A673 (cell line): ENCODE measurements around the gene ZNF3. TPM values are rescaled to one million over a fixed set of nuclear protein-coding genes. Genes with fewer than 3 reads are reported as not detected.
A peak's percentile ranks its signal among the peaks of the same experiment; 100 is the strongest.

Experiments used
- BruUV-seq: library from RNA; stranded (reverse); fragments of 400-500 nt; replicated peaks from 2 replicates; lab custom pipeline; 2021; lab: Mats Ljungman, UMichigan
- CTCF ChIA-PET: fragments of 300-600 bp; sonication (Branson Sonifier 250); formaldehyde crosslinking; loops from one replicate; lab custom pipeline; 2022; ENCODE audit warnings: antibody characterized with exemption; lab: Charles Lee
- POLR2A ChIA-PET: fragments of 300-600 bp; sonication (Branson Sonifier 250); formaldehyde crosslinking; loops from one replicate; lab custom pipeline; 2022; ENCODE audit warnings: antibody characterized with exemption; ENCODE audit not compliant: low non-redundant PET; lab: Charles Lee
- DNase-seq: peaks from one replicate; pipeline ENCODE4 v3.0.0-alpha.2; 2015; ENCODE audit warnings: low spot score
- H3K27ac ChIP-seq: fragments of 200-600 bp; sonication (generic); 2 replicates; pipeline ENCODE4 v1.5.1; 2016; ENCODE audit warnings: mixed run types, low read depth, mild to moderate bottlenecking, mixed read lengths, antibody characterized with exemption, low read length; ENCODE audit not compliant: poor library complexity, severe bottlenecking
- H3K27me3 ChIP-seq: fragments of 200-600 bp; sonication (generic); replicated peaks from 2 replicates; pipeline ENCODE4 v1.6.1; 2017; ENCODE audit warnings: mixed run types, low read depth, mild to moderate bottlenecking, mixed read lengths, antibody characterized with exemption, low read length; ENCODE audit not compliant: insufficient read depth, poor library complexity
- H3K36me3 ChIP-seq: fragments of 200-600 bp; sonication (generic); 2 replicates; pipeline ENCODE4 v1.6.1; 2016; ENCODE audit warnings: mixed run types, mild to moderate bottlenecking, mixed read lengths, antibody characterized with exemption, low read length; ENCODE audit not compliant: insufficient read depth, poor library complexity, severe bottlenecking
- H3K4me1 ChIP-seq: fragments of 200-600 bp; sonication (generic); 2 replicates; pipeline ENCODE4 v1.6.1; 2017; ENCODE audit warnings: mixed run types, mild to moderate bottlenecking, mixed read lengths, antibody characterized with exemption, low read length; ENCODE audit not compliant: insufficient read depth, poor library complexity, severe bottlenecking
- H3K4me3 ChIP-seq: fragments of 200-600 bp; sonication (generic); 2 replicates; pipeline ENCODE4 v1.5.1; 2016; ENCODE audit warnings: low read depth, mixed run types, mild to moderate bottlenecking, mixed read lengths, low read length; ENCODE audit not compliant: poor library complexity, severe bottlenecking
- H3K9me3 ChIP-seq: fragments of 200-600 bp; sonication (generic); 2 replicates; pipeline ENCODE4 v1.6.1; 2016; ENCODE audit warnings: mixed run types, low read depth, mild to moderate bottlenecking, mixed read lengths, antibody characterized with exemption, low read length; ENCODE audit not compliant: poor library complexity, severe bottlenecking
- EZH2 ChIP-seq: fragments of 200-600 bp; sonication (generic); IDR thresholded peaks from 2 replicates; pipeline ENCODE4 v1.6.1; 2017; ENCODE audit warnings: borderline replicate concordance, low read depth, mild to moderate bottlenecking, mixed read lengths, antibody characterized with exemption, low read length; ENCODE audit not compliant: poor library complexity, severe bottlenecking
- intact Hi-C: fragments of 100-400 bp; cut with micrococcal nuclease; formaldehyde crosslinking; loops from one replicate; pipeline ENCODE4 v1.10.0; 2022; ENCODE audit not compliant: unreplicated experiment
- total RNA-seq: library from RNA; stranded (reverse); gene quantifications from 2 replicates; pipeline ENCODE4 v1.2.3, GENCODE V29; 2021
- TF ChIP-seq, protein P1 (sequence below): fragments of 300-800, 200-600 bp; sonication (generic); conservative IDR thresholded peaks from 2 replicates; pipeline ENCODE4 v1.5.1; 2017; ENCODE audit warnings: low read depth, mild to moderate bottlenecking, antibody characterized with exemption, low read length, moderate library complexity, mixed read lengths

Gene ZNF3
- total RNA-seq, 1 experiment from 2014 or later, result 50.2 TPM

DNA sequence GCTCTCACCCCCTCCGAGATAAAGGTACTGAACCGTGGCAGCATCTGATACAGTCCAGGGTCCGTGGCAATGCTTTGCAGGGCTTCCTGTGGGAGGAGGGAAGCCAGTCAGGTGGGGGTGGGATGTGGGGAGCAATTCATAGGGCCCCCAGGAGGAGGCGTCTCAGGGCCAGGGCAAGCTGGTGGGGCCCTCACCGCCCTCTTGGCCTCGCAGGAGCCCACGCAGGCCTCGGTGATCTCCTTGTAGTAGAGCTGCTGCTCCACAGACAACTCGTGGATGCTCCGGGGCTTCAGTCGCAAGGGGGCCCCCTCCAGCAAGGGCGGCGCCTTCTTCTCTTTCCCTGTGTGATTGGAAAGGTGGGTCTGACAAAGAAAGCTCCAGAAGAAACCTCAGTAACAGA, 30.4 kb upstream of the ZNF3 start:
- no peaks in the 10 kb centered on the region for H3K27me3 ChIP-seq
- POLR2A ChIA-PET, result no interaction called here
- DNase-seq, result no peak
- H3K36me3 ChIP-seq, result peaks cover 52% of the 10 kb centered on the region
- H3K27ac ChIP-seq, result no peak overlapping the region
- intact Hi-C loops, result no loop called here
- TF ChIP-seq EZH2, result no peak
- TF ChIP-seq, protein P1, sequence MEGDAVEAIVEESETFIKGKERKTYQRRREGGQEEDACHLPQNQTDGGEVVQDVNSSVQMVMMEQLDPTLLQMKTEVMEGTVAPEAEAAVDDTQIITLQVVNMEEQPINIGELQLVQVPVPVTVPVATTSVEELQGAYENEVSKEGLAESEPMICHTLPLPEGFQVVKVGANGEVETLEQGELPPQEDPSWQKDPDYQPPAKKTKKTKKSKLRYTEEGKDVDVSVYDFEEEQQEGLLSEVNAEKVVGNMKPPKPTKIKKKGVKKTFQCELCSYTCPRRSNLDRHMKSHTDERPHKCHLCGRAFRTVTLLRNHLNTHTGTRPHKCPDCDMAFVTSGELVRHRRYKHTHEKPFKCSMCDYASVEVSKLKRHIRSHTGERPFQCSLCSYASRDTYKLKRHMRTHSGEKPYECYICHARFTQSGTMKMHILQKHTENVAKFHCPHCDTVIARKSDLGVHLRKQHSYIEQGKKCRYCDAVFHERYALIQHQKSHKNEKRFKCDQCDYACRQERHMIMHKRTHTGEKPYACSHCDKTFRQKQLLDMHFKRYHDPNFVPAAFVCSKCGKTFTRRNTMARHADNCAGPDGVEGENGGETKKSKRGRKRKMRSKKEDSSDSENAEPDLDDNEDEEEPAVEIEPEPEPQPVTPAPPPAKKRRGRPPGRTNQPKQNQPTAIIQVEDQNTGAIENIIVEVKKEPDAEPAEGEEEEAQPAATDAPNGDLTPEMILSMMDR, result no peak
- CTCF ChIA-PET, result no interaction called here
- no peak overlapping the region for H3K4me3 ChIP-seq
- no TSS peak for BruUV-seq
- no peaks in the 10 kb centered on the region for H3K4me1 ChIP-seq
- no peaks in the 10 kb centered on the region for H3K9me3 ChIP-seq

DNA sequence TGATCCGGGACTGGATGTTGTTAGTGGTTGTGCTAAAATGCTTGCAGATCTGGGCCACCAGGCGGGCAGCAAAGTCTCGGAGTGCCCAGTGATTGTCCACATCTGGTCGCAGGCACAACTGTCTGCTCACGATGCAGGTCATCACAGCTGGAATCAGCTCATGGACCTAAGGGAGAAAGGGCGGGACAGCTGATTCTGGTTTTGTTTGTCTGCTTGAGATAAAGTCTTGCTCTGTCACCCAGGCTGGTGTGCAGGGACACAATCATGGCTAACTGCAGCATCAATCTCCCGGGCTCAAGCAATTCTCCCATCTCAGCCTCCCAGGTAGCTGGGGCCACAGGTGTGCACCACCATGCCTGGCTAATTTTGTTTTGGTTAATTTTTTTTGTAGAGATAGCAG, 29.6 kb upstream of the ZNF3 start:
- Histone ChIP-seq H3K36me3 (peaks cover 56% of the 10 kb centered on the region), H3K4me3 (no peak overlapping the region), H3K9me3 (no peaks in the 10 kb centered on the region), H3K27ac (no peak overlapping the region), H3K27me3 (no peaks in the 10 kb centered on the region), H3K4me1 (no peaks in the 10 kb centered on the region)
- DNase-seq, result no peak
- ChIA-PET CTCF (no interaction called here), POLR2A (no interaction called here)
- no TSS peak for BruUV-seq
- TF ChIP-seq, protein P1, result no peak
- TF ChIP-seq EZH2, result no peak
- intact Hi-C loops, result no loop called here

DNA sequence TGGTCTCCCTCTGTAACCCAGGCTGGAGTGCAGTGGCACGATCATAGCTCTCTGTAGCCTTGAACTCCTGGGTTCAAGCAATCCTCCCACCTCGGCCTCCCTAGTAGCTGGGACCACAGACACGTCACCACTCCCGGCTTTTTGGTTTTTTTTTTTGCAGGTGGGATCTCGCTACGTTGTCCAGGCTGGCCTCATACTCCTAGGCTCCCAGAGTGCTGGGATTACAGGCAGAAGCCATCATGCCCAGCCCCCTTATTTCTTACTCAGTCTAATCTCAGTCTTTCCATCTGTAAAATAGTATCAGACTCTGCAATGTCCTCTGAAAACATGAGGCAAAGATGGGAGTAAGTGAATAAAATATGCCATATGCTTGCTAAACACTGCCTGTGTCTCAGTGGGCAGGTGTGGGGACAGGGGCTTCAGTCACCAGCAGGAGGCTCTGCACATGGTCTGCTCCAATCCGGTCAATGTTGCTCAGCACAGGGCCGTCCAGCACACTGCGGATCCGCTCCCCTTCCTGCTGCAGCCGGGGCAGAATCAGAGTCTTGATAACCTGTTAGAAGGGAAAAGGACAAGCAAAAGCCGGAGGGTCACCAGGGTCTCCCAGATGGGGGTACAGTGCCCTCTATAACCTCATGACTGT, 28.1 kb upstream of the ZNF3 start:
- Histone ChIP-seq H3K9me3 (no peaks in the 10 kb centered on the region), H3K27ac (no peak overlapping the region), H3K27me3 (no peaks in the 10 kb centered on the region), H3K4me1 (no peaks in the 10 kb centered on the region), H3K36me3 (peaks cover 66% of the 10 kb centered on the region), H3K4me3 (no peak overlapping the region)
- intact Hi-C loops, result no loop called here
- no peak for DNase-seq
- CTCF ChIA-PET, result no interaction called here
- POLR2A ChIA-PET, result no interaction called here
- no peak for TF ChIP-seq EZH2
- TF ChIP-seq, protein P1, result 0 out of 2 replicates have a peak, but pooled peaks have one; percentile 19
- no TSS peak for BruUV-seq
